BLaER1 (cell line): ENCODE results near the gene ASAP3.
A peak's percentile ranks its signal among the peaks of the same experiment; 100 is the strongest.

Experiments
- H3K27ac ChIP-seq: shearing (Covaris generic); formaldehyde crosslinking; 2 replicates; pipeline ENCODE4 v1.8.1; 2022
- H3K27me3 ChIP-seq: shearing (Covaris generic); formaldehyde crosslinking; 2 replicates; pipeline ENCODE4 v1.8.1; 2022
- H3K36me3 ChIP-seq: shearing (Covaris generic); formaldehyde crosslinking; 2 replicates; pipeline ENCODE4 v1.8.1; 2022
- H3K4me1 ChIP-seq: shearing (Covaris generic); formaldehyde crosslinking; 2 replicates; pipeline ENCODE4 v1.8.1; 2022
- H3K4me2 ChIP-seq: shearing (Covaris generic); formaldehyde crosslinking; 2 replicates; pipeline ENCODE4 v1.8.1; 2022
- H3K4me3 ChIP-seq: shearing (Covaris generic); formaldehyde crosslinking; 2 replicates; pipeline ENCODE4 v1.8.1; 2022
- H3K9ac ChIP-seq: shearing (Covaris generic); formaldehyde crosslinking; 2 replicates; pipeline ENCODE4 v1.8.1; 2022
- H3K9me3 ChIP-seq: shearing (Covaris generic); formaldehyde crosslinking; 2 replicates; pipeline ENCODE4 v1.8.1; 2022
- H4K20me1 ChIP-seq: shearing (Covaris generic); formaldehyde crosslinking; 2 replicates; pipeline ENCODE4 v1.8.1; 2022
- Cebpa-rat ChIP-seq: shearing (Covaris generic); IDR thresholded peaks from 2 replicates; pipeline ENCODE4 v1.8.1; 2022

The ASAP3 gene

GRCh38 chr1:23453455-23454000 is 30.5 kb downstream of the ASAP3 start:
- peaks cover 30% of the 10 kb centered on the region for H4K20me1 ChIP-seq
- H3K27me3 ChIP-seq, result no peaks in the 10 kb centered on the region
- H3K4me1 ChIP-seq, result peaks cover 37% of the 10 kb centered on the region
- no peak overlapping the region for H3K4me3 ChIP-seq
- TF ChIP-seq Cebpa-rat, result peak; percentile 81
- H3K9me3 ChIP-seq, result no peaks in the 10 kb centered on the region
- no peak overlapping the region for H3K27ac ChIP-seq
- no peaks in the 10 kb centered on the region for H3K36me3 ChIP-seq
- H3K4me2 ChIP-seq, result peak overlapping the region; percentile 74
- H3K9ac ChIP-seq, result no peak overlapping the region

GRCh38 chr1:23452011-23452411 is 32.0 kb downstream of the ASAP3 start:
- Histone ChIP-seq H3K9ac (0 out of 2 replicates have a peak overlapping the region, but pooled peaks have one; percentile 2), H3K4me1 (peaks cover 37% of the 10 kb centered on the region), H3K27ac (no peak overlapping the region), H3K4me2 (peak overlapping the region; percentile 74), H3K4me3 (no peak overlapping the region), H4K20me1 (peaks cover 30% of the 10 kb centered on the region), H3K36me3 (no peaks in the 10 kb centered on the region), H3K27me3 (no peaks in the 10 kb centered on the region), H3K9me3 (no peaks in the 10 kb centered on the region)
- TF ChIP-seq Cebpa-rat, result no peak

GRCh38 chr1:23451441-23451840 is 32.5 kb downstream of the ASAP3 start:
- no peaks in the 10 kb centered on the region for H3K27me3 ChIP-seq
- no peak for TF ChIP-seq Cebpa-rat
- peak overlapping the region; percentile 74 for H3K4me2 ChIP-seq
- no peak overlapping the region for H3K27ac ChIP-seq
- H4K20me1 ChIP-seq, result peaks cover 26% of the 10 kb centered on the region
- H3K9ac ChIP-seq, result no peak overlapping the region
- H3K9me3 ChIP-seq, result no peaks in the 10 kb centered on the region
- no peaks in the 10 kb centered on the region for H3K36me3 ChIP-seq
- H3K4me1 ChIP-seq, result peaks cover 34% of the 10 kb centered on the region
- no peak overlapping the region for H3K4me3 ChIP-seq

GRCh38 chr1:23450894-23451293 is 33.1 kb downstream of the ASAP3 start:
- no peaks in the 10 kb centered on the region for H3K36me3 ChIP-seq
- peaks cover 34% of the 10 kb centered on the region for H3K4me1 ChIP-seq
- H3K9ac ChIP-seq, result no peak overlapping the region
- no peak overlapping the region for H3K4me2 ChIP-seq
- no peak for TF ChIP-seq Cebpa-rat
- H3K27me3 ChIP-seq, result no peaks in the 10 kb centered on the region
- H4K20me1 ChIP-seq, result peaks cover 25% of the 10 kb centered on the region
- H3K9me3 ChIP-seq, result no peaks in the 10 kb centered on the region
- no peak overlapping the region for H3K4me3 ChIP-seq
- no peak overlapping the region for H3K27ac ChIP-seq

- TF ChIP-seq Cebpa-rat, result no peak
- Histone ChIP-seq H3K27ac (no peak overlapping the region), H3K4me3 (no peak overlapping the region), H3K4me1 (peaks cover 39% of the 10 kb centered on the region), H3K27me3 (no peaks in the 10 kb centered on the region), H3K36me3 (no peaks in the 10 kb centered on the region), H3K9ac (no peak overlapping the region), H4K20me1 (peaks cover 25% of the 10 kb centered on the region), H3K4me2 (no peak overlapping the region), H3K9me3 (no peaks in the 10 kb centered on the region)
These were observed 34.0 kb downstream of the ASAP3 start for GRCh38 chr1:23449958-23450357.

DNA sequence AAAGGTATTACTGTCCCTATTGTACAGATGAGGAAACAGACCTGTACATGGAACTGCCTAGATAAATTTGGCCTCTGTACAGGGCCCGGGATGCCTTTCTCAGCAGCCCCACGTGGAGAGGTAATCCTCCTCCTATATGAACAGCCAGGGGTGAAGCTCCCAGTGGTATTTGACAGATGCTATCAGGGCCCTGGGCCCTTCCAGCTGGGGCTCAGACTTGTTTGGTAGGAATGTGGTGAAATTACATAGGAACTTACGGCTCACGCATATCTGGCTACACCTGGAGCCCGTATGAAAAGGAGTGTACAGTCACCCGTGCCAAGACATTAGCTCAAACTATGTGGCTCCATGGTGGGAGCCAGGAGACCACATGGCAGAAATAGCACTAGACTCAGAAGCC is 34.7 kb downstream of the ASAP3 start:
- Histone ChIP-seq H3K4me3 (no peak overlapping the region), H3K4me2 (no peak overlapping the region), H3K9me3 (no peaks in the 10 kb centered on the region), H3K9ac (no peak overlapping the region), H3K4me1 (peaks cover 46% of the 10 kb centered on the region), H3K27ac (no peak overlapping the region), H4K20me1 (peaks cover 25% of the 10 kb centered on the region), H3K36me3 (no peaks in the 10 kb centered on the region), H3K27me3 (no peaks in the 10 kb centered on the region)
- no peak for TF ChIP-seq Cebpa-rat

DNA sequence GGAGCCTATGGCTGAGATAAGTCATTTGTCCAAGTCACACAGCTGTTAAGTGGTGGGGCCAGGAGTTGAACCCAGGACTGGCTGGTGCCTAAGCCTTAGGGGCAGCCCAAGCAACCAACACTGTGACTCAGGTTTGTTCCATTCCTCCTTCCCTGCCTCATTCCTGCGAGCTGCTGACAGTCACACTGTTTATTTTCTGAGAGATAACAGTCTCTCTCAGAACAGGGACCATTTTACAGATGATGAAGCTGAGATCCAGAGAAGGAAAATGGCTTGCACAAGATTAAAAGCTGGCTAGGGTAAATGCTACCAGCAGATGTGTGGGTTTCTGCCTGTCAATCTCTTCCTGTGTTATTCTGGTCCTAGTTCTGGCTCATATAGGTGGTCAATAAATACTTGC is 35.1 kb downstream of the ASAP3 start:
- Histone ChIP-seq H3K4me2 (no peak overlapping the region), H3K27ac (no peak overlapping the region), H3K4me1 (peaks cover 48% of the 10 kb centered on the region), H3K4me3 (no peak overlapping the region), H3K9me3 (no peaks in the 10 kb centered on the region), H3K27me3 (no peaks in the 10 kb centered on the region), H3K9ac (no peak overlapping the region), H4K20me1 (peaks cover 25% of the 10 kb centered on the region), H3K36me3 (no peaks in the 10 kb centered on the region)
- no peak for TF ChIP-seq Cebpa-rat

- H3K27ac ChIP-seq, result no peak overlapping the region
- no peak for TF ChIP-seq Cebpa-rat
- H3K4me1 ChIP-seq, result peaks cover 35% of the 10 kb centered on the region
- H3K9me3 ChIP-seq, result no peaks in the 10 kb centered on the region
- H3K4me2 ChIP-seq, result no peak overlapping the region
- H4K20me1 ChIP-seq, result peaks cover 7% of the 10 kb centered on the region
- H3K9ac ChIP-seq, result no peak overlapping the region
- no peak overlapping the region for H3K4me3 ChIP-seq
- H3K27me3 ChIP-seq, result no peaks in the 10 kb centered on the region
- no peaks in the 10 kb centered on the region for H3K36me3 ChIP-seq
These were observed 37.2 kb downstream of the ASAP3 start for GRCh38 chr1:23446661-23447310.

GRCh38 chr1:23444596-23445390 is 39.2 kb downstream of the ASAP3 start:
- Histone ChIP-seq H3K36me3 (no peaks in the 10 kb centered on the region), H3K4me3 (no peak overlapping the region), H3K4me2 (peak overlapping the region; percentile 2; the same call in 1 of the 2 replicates), H3K9ac (no peak overlapping the region), H3K27ac (no peak overlapping the region), H3K9me3 (no peaks in the 10 kb centered on the region), H3K27me3 (no peaks in the 10 kb centered on the region), H3K4me1 (peaks cover 27% of the 10 kb centered on the region), H4K20me1 (no peaks in the 10 kb centered on the region)
- no peak for TF ChIP-seq Cebpa-rat

DNA sequence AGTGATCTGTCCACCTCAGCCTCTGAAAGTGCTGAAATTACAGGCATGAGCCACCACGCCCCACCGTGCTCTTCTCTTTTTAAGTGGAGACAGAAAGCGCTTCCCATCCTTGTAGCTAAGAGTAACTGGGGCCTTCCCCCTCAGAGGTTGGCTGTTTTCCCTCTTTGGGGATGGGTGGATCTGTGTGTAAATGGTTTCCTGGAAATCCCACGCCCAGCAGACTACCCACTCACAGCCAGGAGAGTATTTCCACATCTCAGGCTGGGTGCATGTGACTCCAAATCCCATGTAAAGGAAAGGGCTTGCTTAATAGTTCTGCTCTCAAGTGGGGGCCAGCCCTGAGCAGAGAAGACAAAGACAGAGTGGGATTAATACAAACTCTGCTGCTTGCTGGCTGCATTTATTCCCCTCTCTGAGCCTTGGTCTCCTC is 39.9 kb downstream of the ASAP3 start:
- no peak for TF ChIP-seq Cebpa-rat
- no peak overlapping the region for H3K27ac ChIP-seq
- no peak overlapping the region for H3K4me2 ChIP-seq
- H4K20me1 ChIP-seq, result no peaks in the 10 kb centered on the region
- peaks cover 27% of the 10 kb centered on the region for H3K4me1 ChIP-seq
- H3K36me3 ChIP-seq, result no peaks in the 10 kb centered on the region
- H3K4me3 ChIP-seq, result no peak overlapping the region
- no peaks in the 10 kb centered on the region for H3K9me3 ChIP-seq
- H3K9ac ChIP-seq, result no peak overlapping the region
- no peaks in the 10 kb centered on the region for H3K27me3 ChIP-seq
